ENCODE measurements around the gene GAS7.

DNA sequence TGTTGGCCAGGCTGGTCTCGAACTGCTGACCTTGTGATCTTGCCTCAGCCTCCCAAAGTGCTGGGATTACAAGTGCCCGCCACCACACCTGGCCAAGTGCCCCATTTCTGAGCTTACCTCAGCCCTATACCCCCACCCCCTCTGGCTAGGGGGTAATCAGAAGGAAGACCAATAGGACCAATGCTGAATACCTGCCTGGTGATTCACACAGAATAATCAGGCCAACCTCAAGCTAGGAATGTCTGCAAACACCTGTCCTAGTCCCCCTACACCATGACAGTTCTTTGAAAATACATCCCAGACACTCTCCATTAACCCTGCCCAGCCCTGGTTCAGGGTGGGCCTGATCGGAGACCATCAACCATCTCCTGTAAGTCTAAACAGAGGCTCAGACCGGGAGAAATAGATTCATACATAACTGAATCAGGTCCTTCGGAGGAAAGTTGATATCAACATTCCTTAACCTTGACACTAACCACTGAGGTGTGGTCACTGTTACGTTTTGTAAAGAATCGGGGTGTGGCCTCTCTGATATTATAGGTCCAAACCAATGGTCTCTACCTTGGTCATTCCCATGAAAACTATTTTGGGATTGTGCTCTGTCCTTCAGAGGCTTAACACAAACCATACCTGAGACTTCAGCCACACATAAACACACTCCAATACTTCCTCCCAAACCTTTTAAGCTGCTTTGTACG, 130.8 kb downstream of the GAS7 start:
- no peak for TF ChIP-seq MTF1 (CRISPR knock-in tag; IDR thresholded peaks at IDR 0.05)
- no peak for TF ChIP-seq ESRRA (CRISPR knock-in tag; IDR thresholded peaks at IDR 0.05; ENCODE audit: low read depth)
- no peak for TF ChIP-seq MXD4 (CRISPR knock-in tag; IDR thresholded peaks at IDR 0.05)
- no peak for TF ChIP-seq ATAD3A (CRISPR knock-in tag; IDR thresholded peaks at IDR 0.05)
- TF ChIP-seq BORCS8-MEF2B (CRISPR knock-in tag; IDR thresholded peaks at IDR 0.05): no peak
- TF ChIP-seq ZNF883 (CRISPR knock-in tag; IDR thresholded peaks at IDR 0.05; ENCODE audit: not compliant biosample characterization): no peak
- no peak for TF ChIP-seq EZH2 (conservative IDR thresholded peaks at IDR 0.05; ENCODE audit: low read depth, low read length)
- no peak for TF ChIP-seq CBX1 (IDR thresholded peaks at IDR 0.05; ENCODE audit: low read depth)
